GM21381 (cell line): ENCODE measurements around the gene ASB18.

Experiments used
- ATAC-seq: cut with Tn5 transposase; IDR thresholded peaks from one replicate; pipeline ENCODE4 v1.9.1; 2021; ENCODE audit warnings: mild to moderate bottlenecking, moderate library complexity; ENCODE audit not compliant: unreplicated experiment

Gene ASB18

DNA sequence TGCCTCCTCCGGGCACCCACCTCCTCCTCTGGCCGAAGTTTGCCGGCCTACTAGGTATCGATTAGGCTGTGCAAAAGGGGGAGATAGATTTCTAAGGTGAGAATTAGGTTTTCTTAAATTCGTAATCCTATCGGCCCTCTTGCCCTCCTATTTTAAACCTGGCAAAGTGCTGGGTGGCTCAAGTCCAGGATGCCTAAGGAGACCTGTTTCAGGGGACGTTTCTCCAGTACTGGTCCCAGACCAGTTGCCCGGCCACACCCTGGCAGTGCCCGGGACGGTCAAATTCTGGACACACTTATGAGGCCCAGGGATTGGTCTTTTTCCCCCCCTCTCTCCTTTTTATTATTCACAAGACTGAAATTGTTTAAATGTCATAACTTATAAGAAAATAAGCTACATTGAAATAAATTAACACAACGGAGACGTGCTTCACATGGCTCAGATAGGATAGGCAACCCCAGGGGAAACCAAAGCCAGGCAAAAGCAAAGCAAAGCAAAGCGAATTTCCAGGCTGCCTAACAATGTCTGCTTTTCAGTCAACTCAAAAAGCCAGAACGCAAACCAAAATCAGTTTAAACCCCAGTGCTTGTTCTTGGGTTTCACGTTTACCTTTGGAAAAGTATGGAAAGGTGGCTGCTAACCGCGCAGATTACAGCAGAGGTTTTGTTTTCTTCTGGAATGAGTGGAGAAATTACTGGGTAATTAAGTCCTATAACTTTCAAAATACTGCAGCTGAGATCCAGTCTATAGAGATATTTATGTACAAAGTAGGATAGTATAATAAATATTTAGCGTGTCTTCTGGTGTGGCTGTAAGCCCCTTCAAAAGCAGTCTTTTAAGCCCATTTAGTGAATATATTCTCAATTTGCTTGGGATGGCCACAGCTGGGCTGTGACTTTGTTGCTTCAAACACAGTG, 99.0 kb downstream of the ASB18 start:
- ATAC-seq: no peak

DNA sequence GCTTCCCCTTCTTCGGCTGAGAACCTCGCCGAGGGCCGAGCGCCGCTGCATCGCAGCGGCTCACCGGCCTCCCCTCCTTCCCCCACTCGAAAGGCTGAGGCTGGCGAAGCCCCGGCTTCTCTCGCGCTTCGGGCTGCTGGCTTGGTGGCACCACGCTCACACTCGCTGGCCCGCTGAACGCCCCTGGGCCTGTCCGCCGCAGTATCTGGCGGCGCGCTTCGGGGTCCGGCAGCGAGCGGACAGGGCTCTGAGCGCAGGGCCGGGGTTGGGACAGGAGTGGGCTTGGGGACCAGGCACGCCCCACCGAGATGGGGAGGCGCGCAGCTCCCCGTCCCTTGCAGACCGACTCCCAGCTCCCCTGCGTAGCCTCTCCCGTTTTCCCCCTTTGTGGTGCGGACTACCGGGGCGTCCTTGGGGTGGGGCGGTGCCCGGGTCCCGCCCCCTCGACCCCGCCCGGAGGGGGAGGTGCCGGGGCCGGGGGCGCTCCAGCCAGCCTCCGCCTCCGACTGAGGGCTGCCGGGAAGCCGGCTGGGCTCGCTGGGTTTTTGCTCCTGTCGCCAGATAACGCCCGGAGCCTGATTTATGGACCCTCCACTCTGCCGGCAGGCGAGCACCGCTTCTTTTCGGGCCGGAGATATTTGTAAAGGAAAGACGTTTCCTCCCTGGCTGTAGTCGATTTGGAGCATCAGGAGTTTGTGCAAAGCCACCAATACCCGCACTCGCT, 99.8 kb downstream of the ASB18 start:
- no peak for ATAC-seq

DNA sequence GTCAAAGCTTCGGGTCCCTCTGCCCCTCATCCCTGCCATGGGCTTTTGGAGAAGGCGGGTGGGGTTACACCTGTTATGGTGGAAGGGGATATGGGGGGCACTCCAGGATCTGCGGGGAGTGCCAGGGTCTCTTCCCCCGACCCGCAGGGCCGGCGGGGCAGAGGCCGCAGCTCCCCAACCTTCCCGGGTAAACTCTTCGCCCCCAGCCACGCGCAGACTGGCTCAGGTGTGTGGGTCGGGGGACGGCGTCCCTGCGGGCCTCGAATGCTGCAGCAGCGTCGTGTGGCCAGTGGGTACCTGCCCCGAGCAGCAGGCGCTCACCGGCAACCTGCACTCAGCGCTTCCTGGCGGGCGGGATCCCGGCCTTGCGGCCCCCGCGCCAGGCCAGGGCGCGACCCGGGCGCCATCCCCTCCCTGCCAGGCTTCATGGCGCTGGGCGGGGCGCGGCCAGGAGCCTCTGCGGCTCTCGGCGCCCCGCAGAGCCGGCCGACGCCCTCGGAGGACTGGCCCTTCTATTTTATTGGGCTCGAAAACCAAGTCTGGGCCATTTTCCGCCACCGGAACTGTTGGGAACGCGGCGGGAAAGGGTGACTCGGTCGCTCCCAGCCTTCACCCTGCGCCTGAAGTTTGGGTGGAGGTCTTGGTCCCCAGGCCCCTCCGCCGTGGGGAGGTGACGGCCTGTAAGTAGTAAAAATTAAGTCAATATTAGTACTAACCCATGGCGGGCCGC, 100.6 kb downstream of the ASB18 start:
- ATAC-seq: no peak

DNA sequence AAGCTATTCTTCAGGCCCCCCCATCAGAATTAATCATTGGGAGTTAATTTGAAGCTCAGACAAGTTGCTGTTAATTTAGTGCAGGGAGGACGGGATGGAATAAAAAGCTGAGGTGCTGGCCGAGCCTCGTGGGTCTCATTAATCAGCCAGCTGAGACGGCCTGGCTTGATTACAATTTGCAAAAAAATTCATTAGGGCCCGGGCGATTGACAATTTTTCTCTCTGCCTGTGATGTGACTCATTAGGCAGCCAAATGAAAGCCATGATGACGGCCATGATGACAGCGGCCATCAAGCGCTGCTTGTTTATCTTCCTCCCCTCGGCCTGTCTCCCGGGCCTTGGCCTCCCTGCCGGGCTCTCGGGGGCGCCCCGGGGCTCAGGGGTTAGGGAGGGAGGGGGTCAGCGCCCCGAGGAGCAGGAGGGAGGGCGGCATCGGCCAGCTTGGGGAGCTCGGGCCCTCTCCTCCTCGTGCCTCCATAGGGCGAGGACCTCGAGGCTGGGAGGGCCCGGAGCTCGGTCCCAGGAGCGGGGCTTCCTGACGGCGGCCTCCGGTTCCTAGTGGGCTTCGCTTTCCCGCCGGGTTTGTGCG, 101.2 kb downstream of the ASB18 start:
- ATAC-seq: no peak

DNA sequence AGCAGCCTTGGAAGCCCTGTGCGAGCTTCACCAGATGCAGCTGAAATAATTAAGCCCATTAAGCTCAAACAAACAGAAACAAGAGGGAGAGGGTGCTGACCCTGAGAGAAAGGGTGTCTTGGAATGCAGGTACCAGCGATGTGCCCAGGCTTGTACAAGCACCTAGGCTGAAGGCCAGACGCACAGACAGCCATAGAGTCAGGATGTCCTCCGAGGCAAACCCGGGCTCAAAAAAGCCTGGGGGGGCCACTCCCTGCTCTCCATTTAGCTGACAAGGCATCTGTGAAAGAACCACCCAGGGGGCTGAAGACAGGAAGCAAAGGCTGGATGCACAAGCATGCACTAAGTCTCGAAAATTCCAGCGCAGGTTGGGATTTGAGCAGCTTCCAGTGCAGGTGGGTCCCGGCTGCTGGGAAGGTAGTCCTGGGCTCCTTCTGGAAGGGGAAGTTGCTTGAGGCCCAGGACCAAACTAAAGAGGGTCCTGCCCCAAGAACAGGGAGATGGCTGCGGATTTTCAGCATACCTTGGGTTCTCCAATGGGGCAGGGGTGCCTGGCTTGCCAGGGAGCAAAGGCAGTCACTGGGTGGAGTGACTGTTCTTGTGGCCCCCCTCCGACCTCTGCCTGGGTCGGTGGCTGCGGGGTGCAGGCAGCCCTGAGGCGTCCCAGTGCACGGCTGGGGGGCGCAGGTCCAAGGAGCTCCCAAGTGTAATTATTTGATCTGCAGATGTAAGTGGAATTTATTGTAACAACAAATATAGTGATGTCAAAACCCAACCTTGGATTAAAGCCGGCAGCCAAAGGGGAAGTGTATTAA, 102.0 kb downstream of the ASB18 start:
- ATAC-seq: no peak

DNA sequence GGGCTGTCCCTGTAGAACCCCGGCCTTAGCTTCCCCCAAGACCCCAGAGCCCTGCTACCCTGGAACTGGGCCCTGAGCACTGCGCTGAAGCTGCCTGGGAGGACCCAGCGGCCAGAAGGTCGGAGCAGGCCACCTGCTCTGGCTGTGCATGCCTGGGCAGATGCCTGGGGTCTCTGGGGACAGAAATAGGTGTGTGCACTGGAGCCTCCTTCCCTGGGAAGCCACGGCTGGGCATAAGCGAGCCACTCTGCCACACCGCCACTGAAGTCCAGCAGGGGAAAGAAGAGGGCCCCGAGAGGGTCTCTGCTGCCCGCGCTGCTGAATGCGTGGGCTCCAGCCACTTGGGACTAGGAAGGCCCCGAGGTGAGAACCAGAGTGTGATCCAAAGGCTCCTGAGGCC, 102.7 kb downstream of the ASB18 start:
- ATAC-seq: no peak

DNA sequence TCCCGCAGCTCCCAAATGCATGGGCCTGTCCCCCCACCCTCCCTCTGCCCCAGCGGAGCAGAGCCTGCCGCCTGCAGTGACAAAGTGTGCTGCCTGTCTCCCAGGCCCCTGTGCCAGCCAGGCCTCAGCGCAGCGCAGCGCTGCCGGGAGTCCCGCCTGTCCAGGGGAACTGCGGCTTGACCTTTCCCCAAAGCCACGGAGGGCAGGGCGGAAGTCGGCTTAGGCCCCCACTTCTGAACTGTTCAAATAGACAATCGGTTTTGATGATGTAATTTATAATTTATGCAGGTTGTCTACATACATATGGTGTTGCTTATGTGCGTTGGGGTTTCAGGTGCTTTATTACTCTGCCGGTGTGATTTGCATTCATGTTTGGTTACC, 103.1 kb downstream of the ASB18 start:
- ATAC-seq: no peak

DNA sequence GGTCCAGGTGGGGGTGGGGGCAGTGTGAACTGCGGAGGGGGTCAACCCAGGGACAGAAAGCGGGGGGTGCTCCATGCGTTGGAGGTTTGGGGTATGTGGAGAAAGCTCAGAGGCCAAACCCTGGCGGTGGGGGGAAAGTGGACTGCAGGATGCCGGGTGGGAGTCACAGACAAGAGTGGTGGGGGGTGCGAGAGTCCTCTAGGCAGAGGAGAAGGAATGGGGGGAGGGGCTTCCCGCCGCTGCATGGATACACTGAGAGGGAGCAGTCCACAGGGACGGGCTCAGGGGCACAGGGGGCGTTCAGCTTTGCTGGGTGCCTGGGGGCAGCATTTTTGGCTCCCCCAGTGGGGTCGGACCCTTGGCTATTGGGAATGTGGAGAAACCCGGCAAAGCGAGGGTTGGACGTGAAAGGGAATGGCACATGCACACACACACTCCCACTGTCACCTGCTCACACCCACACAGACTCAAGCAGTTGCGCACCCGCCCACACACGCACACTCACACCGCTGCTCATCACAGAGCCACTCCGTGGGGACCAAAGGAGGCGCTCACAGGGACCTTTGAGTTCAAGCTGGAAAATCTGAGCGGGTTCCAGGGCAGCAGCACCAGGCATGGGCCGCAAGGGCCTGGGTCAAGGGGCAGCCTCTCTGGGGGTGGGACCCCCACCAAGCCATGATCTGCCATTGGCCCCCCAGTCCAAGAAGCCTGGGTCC, 103.7 kb downstream of the ASB18 start:
- ATAC-seq: no peak

DNA sequence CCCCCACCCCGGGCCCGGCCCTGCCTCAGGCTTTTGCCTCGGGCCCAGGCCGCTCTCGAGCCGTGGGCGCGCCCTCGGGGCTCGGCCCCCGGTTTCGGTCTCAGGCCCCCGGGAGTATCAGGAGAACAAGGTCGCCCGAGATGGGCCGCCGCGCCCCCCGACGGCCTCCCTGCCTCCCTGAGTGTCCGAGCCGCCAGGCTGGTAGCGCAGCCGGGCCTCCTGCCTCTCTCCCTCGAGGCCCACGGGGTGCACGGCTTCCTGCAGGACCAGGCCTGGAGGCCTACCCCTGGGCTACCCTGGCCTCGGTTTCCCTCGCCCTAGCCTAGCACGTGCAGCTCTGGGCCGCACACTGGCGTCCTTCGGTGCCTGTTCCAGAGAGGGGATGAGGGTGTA, 104.4 kb downstream of the ASB18 start:
- no peak for ATAC-seq

DNA sequence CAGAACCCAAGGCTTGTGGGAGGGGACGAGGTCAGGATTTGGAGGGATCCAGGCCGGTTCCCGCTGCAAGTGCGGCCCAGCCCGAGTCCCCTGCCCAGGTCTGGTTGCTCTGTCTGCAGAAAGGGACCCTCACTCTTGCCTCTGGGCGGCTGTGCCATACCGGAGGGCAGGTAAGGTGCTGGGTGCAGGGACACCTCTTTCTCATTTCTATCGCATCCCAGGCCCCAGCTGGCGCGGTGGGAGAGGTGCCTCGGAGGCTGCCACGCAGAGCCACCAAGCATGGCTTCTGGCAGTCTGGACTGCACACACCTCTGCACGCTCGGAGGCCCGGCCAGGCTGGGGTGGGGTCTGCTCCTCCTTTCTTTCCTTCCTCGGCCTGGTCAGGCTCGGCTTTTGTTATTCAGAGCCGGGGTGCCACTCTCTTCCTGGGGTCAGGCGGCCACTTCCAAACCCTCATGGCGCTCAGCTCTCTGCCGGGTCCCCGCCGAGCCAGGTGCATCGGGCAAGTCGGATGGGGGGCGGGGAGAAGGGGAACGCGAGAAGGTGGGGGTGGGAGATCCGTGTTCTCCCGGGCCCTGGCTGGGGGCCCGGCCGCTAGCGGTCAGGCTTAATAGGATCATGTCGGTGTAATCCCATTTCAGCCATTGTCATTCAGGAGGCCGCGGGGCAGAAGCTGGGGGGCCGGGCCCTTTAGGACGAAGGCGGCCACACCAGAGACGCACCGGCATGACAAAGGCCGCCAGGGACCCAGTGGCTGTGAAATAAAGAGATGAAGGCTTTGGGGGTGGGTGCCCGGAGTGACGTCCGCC, 105.0 kb downstream of the ASB18 start:
- no peak for ATAC-seq

DNA sequence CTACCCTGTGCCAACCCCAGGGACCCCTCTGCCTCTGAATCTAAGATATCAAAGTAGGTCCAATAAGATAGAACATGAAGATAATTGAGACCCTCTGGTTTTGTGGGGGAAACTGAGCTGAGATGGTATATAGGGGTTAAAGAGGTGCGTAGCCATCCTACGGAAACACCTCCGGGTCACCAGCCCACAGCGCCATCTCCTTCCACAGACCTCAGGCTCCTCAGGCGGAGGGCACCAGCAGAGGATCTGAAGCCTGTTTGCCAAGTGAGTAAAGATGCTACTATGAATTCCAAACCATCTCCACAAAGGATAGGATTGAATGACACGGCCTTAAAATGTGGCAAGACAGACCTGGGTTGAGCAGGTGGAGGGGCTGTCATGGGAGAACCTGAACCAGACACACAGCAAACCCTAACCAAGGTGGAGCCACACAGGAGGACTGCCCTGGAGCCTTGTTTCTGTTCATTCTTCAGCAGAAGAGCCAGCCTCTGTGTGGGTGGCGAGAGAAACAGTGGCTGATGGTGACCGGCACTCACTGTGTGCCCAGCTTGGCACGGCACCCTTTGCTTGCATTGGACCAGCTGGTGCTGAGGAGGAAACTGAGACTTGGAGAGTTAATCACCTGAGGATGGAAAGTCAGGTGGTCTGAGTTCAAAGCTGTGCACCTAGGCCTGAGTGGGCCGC, 106.2 kb downstream of the ASB18 start:
- ATAC-seq: no peak

DNA sequence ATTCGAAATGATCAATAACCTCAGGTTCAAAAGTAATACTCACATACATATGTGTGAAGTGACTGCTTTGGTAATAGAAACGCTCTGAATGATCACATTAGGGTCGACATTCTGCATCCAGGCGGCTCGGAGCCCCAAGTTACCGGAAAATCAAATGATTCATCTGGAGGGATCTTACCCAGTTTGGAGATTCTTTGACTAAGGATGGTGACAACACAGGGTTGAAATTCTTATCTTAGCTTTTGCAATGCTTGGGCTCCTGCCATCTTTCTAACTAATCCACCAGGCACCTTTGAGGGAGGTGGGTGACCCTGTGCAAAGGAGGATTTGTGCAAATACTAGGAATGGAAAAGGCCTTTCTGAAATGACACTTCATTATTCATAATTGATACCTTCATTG, 106.8 kb downstream of the ASB18 start:
- ATAC-seq: no peak

DNA sequence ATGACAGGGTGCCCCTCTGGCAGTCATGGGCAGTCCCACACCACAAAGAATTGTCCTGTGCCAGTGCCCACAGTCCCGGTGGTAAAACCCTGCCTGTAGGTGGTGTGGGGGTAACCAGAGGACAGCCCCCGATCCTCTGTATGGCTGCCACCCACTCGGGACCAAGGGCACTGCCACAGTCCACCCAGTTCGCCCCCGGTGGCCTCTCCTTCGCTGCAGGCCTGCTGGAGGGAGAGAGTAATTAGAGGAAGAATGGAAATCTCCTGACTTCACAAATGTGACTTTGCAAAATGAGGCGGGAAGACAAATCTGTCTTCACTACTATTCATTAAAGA, 107.4 kb downstream of the ASB18 start:
- no peak for ATAC-seq

DNA sequence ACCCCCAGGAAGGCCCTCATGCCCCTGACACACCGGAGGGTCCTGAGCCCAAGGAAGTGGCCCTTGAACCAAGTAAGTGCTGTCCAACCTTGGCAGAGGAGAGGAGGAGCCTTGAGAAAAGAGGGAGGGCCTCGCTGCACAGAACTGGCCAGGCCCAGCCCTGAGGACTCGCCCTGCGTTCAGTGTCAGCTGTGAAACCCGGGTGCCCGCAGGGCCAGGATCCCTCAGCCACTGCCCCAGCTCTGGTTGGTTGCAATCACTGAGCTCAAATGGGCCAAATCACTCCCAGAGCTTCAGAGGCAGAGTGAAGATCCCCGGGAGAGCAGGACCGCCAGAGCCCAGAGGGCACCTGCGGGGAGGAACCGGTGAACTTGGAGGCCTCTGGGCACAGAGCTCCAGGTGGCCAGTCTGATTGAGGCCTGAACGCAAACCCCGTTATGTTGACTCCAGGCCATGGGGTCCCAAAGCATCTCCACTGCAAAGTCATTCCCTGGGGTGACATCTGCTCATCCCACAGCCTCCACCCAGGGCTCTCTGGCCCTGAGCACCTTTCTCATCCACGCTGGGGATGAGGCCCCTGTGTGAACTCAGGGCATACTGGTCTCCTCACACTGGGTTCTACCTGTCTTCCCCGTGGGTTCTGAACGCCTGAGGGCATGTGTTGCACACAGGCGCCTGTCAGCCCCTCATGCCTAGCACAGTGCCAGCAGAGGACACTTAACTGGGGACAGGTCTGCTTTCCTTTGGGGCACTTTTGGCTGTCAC, 107.9 kb downstream of the ASB18 start:
- ATAC-seq: no peak

DNA sequence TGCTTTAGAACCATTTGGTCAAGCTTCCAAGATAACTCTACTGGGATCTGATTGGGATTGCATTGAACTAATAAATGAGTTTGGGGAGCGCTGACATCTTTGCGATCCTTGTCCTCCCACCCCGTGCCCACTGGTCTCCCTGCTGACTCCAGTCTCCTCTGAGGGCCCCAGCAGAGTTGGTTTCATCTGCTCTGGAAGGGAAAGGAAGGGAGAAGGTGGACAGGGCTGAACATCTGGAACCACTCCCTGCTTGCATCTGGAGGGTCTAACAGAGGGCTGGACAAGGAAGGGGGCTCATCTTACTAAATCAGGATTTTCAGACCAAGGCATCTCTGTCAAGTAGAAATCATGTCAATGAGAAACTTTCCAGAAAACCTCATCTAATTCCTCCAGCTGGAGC, 108.8 kb downstream of the ASB18 start:
- no peak for ATAC-seq

DNA sequence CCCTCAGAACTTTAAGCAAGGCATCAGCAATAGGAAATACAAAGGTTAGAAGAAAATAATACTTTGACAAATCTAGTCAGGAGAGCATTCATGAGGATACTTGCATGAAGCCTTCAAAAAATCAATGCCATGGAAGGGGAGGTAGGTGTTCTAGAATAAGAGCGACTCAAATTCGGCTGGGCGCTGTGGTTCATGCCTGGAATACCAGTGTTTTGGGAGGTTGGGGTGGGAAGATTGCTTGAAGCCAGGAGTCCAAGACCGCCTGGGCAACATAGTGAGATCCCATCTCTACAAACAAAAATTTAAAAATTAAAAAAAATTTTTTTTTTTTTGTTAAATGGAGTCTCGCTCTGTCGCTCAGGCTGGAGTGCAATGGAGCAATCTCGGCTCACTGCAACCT, 117.8 kb downstream of the ASB18 start:
- ATAC-seq: no peak

DNA sequence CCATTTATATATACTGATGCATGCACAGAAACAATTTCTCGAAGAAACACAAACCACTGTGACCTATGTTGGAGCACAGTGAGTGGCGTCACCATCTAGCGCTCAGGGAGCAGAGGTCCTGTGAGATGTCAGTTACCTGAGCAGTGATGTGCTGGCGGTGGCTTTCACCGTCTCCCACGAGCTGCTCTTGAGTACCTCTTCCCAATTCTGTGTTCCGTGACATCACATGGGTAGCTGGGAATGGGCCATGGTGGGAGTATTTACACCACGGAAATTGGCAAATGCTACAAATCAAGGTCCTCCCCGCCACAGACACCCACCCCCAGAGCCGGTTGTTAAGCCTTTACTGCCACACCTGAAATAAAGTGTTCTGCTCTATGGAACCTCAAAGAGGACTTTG, 120.4 kb downstream of the ASB18 start:
- no peak for ATAC-seq
